ENCODE measurements around the gene KLHL17.
A peak's percentile ranks its signal among the peaks of the same experiment; 100 is the strongest.

Gene KLHL17

GRCh38 chr1:918843-919242 lies 41.5 kb upstream of the KLHL17 start:
- no peaks in the 10 kb centered on the region for H3K36me3 Mint-ChIP-seq
- H3K4me1 Mint-ChIP-seq (ENCODE audit: low read depth): peaks cover 15% of the 10 kb centered on the region
- H3K4me3 Mint-ChIP-seq: no peak overlapping the region
- no peak overlapping the region for H3K27ac Mint-ChIP-seq
- peaks cover 20% of the 10 kb centered on the region for H3K27me3 Mint-ChIP-seq
- H3K9me3 Mint-ChIP-seq (ENCODE audit: low read depth): no peaks in the 10 kb centered on the region

- peaks cover 20% of the 10 kb centered on the region for H3K27me3 Mint-ChIP-seq
- H3K4me3 Mint-ChIP-seq: no peak overlapping the region
- H3K27ac Mint-ChIP-seq: no peak overlapping the region
- H3K9me3 Mint-ChIP-seq (ENCODE audit: low read depth): no peaks in the 10 kb centered on the region
- H3K4me1 Mint-ChIP-seq (ENCODE audit: low read depth): peaks cover 15% of the 10 kb centered on the region
- no peaks in the 10 kb centered on the region for H3K36me3 Mint-ChIP-seq
These were observed 41.0 kb upstream of the KLHL17 start for GRCh38 chr1:919271-919872.

- Mint-ChIP-seq H3K4me1 (ENCODE audit: low read depth) (peaks cover 15% of the 10 kb centered on the region), H3K36me3 (no peaks in the 10 kb centered on the region), H3K9me3 (ENCODE audit: low read depth) (no peaks in the 10 kb centered on the region), H3K27me3 (peaks cover 20% of the 10 kb centered on the region), H3K4me3 (no peak overlapping the region), H3K27ac (no peak overlapping the region)
These were observed 40.4 kb upstream of the KLHL17 start for GRCh38 chr1:920010-920409.

- no peak overlapping the region for H3K27ac Mint-ChIP-seq
- H3K4me1 Mint-ChIP-seq (ENCODE audit: low read depth): peaks cover 15% of the 10 kb centered on the region
- no peak overlapping the region for H3K4me3 Mint-ChIP-seq
- H3K9me3 Mint-ChIP-seq (ENCODE audit: low read depth): no peaks in the 10 kb centered on the region
- peaks cover 20% of the 10 kb centered on the region for H3K27me3 Mint-ChIP-seq
- no peaks in the 10 kb centered on the region for H3K36me3 Mint-ChIP-seq
These were observed 39.9 kb upstream of the KLHL17 start for GRCh38 chr1:920521-920920.

GRCh38 chr1:921011-921837 lies 39.2 kb upstream of the KLHL17 start:
- Mint-ChIP-seq H3K27ac (no peak overlapping the region), H3K4me3 (peak overlapping the region; percentile 35), H3K27me3 (peaks cover 21% of the 10 kb centered on the region), H3K36me3 (no peaks in the 10 kb centered on the region), H3K4me1 (ENCODE audit: low read depth) (peaks cover 16% of the 10 kb centered on the region), H3K9me3 (ENCODE audit: low read depth) (no peaks in the 10 kb centered on the region)

GRCh38 chr1:923131-923990 lies 37.0 kb upstream of the KLHL17 start, which contains the start of gene SAMD11:
Gene SAMD11, plus strand, starts transcription at chr1:923923. Its CDS starts 509 bp downstream, at chr1:924432.
- Mint-ChIP-seq H3K27me3 (peaks cover 23% of the 10 kb centered on the region), H3K4me3 (peak within 1 kb of the TSS; percentile 88), H3K27ac (no peak within 1 kb of the TSS), H3K4me1 (ENCODE audit: low read depth) (peaks cover 16% of the 10 kb centered on the region), H3K9me3 (ENCODE audit: low read depth) (no peaks in the 10 kb centered on the region), H3K36me3 (no peaks in the 10 kb centered on the region)

- H3K27me3 Mint-ChIP-seq: peaks cover 23% of the 10 kb centered on the region
- no peak overlapping the region for H3K27ac Mint-ChIP-seq
- no peaks in the 10 kb centered on the region for H3K9me3 Mint-ChIP-seq (ENCODE audit: low read depth)
- peaks cover 16% of the 10 kb centered on the region for H3K4me1 Mint-ChIP-seq (ENCODE audit: low read depth)
- no peak overlapping the region for H3K4me3 Mint-ChIP-seq
- H3K36me3 Mint-ChIP-seq: no peaks in the 10 kb centered on the region
These were observed 36.3 kb upstream of the KLHL17 start for GRCh38 chr1:923991-924655.

- Mint-ChIP-seq H3K4me1 (ENCODE audit: low read depth) (peaks cover 16% of the 10 kb centered on the region), H3K27me3 (peaks cover 25% of the 10 kb centered on the region), H3K4me3 (peak overlapping the region; percentile 10), H3K36me3 (no peaks in the 10 kb centered on the region), H3K9me3 (ENCODE audit: low read depth) (no peaks in the 10 kb centered on the region), H3K27ac (no peak overlapping the region)
These were observed 35.5 kb upstream of the KLHL17 start for GRCh38 chr1:924656-925560.

GRCh38 chr1:925561-926421 lies 34.6 kb upstream of the KLHL17 start:
- H3K4me3 Mint-ChIP-seq: peak overlapping the region; percentile 52
- H3K27ac Mint-ChIP-seq: no peak overlapping the region
- H3K27me3 Mint-ChIP-seq: peaks cover 20% of the 10 kb centered on the region
- peaks cover 12% of the 10 kb centered on the region for H3K4me1 Mint-ChIP-seq (ENCODE audit: low read depth)
- no peaks in the 10 kb centered on the region for H3K36me3 Mint-ChIP-seq
- no peaks in the 10 kb centered on the region for H3K9me3 Mint-ChIP-seq (ENCODE audit: low read depth)

GRCh38 chr1:927234-927633 lies 33.1 kb upstream of the KLHL17 start:
- Mint-ChIP-seq H3K4me1 (ENCODE audit: low read depth) (peaks cover 6% of the 10 kb centered on the region), H3K27ac (no peak overlapping the region), H3K27me3 (peaks cover 13% of the 10 kb centered on the region), H3K36me3 (no peaks in the 10 kb centered on the region), H3K9me3 (ENCODE audit: low read depth) (no peaks in the 10 kb centered on the region), H3K4me3 (no peak overlapping the region)

- Mint-ChIP-seq H3K27ac (no peak overlapping the region), H3K36me3 (no peaks in the 10 kb centered on the region), H3K9me3 (ENCODE audit: low read depth) (no peaks in the 10 kb centered on the region), H3K27me3 (peaks cover 11% of the 10 kb centered on the region), H3K4me1 (ENCODE audit: low read depth) (peaks cover 6% of the 10 kb centered on the region), H3K4me3 (no peak overlapping the region)
These were observed 32.6 kb upstream of the KLHL17 start for GRCh38 chr1:927748-928147.

GRCh38 chr1:928825-929661 lies 31.3 kb upstream of the KLHL17 start:
- Mint-ChIP-seq H3K27ac (no peak overlapping the region), H3K36me3 (no peaks in the 10 kb centered on the region), H3K4me3 (no peak overlapping the region), H3K9me3 (ENCODE audit: low read depth) (no peaks in the 10 kb centered on the region), H3K4me1 (ENCODE audit: low read depth) (peaks cover 1% of the 10 kb centered on the region), H3K27me3 (peaks cover 8% of the 10 kb centered on the region)

Data from activated naive CD8-positive, alpha-beta T cell (primary cell).